Stimulated activated CD8-positive, alpha-beta memory T cell treated with anti-CD3 and anti-CD28 coated beads, Interleukin-15, amount 100 ng/mL, for 48 hours (primary cell): Measurements from ENCODE around the gene CAMTA1.

Experiments used
- DNase-seq, 2 donors: peaks; one replicate each; pipeline ENCODE4 v3.0.0-alpha.2; 2020; ENCODE audit warnings: low read depth in 2 of 2

CAMTA1 gene

DNA sequence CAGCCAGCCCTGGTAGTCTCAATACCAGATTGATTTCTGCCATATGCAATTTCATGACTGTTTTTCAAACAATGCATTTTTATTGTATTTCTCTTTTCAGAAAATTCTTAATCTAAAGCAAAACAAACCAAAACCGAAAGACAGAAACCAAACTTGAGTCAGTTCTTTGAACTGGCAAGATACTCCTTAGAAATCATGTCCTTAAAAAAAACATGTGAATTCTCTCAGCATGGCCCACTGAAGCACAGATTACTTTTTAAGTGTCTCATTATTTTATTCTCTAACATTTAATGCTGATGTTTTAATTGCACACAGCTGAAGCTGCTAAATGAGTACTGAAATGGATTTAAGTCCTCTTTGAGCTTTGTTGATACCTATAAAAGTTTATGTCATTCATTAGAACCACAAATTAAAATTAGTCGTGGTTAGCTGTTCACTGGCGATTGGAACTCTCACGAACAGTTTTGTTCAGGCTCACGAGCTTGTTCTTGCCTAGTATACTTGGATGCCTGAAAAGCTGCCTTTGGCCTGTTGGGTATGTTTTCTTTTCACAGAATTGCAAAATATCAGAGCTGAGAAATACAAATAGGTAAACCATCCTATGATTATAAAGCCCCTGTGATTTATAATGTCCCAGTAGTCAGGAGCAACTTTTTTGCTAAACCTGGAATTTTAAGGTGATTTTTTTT lies 87.5 kb downstream of the CAMTA1 start:
- DNase-seq: no peak

GRCh38 chr1:6873298-6874015 lies 88.2 kb downstream of the CAMTA1 start:
- no peak for DNase-seq

- DNase-seq: no peak
Observed at GRCh38 chr1:6874298-6874697, 89.0 kb downstream of the CAMTA1 start.

- DNase-seq: no peak
Observed at GRCh38 chr1:6880951-6881690, 95.9 kb downstream of the CAMTA1 start.

DNA sequence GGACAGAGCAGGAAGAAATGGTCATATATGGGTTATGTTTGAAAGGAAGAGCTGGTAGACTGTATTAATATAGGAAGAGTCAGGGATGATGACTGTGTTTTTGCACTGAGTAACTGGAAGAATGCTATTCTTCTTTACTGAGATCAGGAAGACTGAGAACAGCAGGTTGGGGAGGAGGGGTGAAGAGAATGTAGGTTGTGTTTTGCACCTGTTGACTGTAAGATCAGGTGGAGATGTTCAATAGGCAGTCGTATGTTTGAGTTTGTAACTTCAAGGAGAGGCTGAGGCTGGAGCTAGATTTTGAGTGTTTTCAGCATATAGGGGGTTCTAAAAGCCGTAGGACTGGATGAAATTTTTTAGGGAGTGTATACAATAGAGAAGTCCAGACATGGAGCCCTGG lies 97.2 kb downstream of the CAMTA1 start:
- DNase-seq: no peak

DNA sequence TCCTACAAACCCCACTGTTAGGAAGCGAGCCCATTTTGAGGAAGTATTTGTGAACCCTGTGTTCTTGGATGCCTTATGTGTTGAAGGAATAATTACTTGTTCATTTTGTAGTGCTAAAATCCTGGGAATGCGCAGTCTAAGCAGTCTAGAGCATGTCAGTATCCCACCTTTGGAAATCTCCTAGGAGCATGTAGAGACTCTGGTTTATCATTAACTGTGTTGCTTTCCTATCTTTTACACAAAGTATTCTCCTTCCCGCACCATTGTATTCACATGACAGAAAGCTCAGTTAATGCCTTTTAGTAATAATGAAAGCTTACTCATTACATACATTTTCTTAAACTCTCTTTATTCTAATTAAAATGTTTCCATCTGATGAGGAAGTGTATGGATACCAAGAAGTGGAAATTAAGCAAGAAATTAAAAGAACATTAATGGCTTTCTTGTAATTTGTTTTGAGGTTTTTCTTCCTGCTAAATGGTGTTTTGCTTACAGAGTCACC lies 99.4 kb downstream of the CAMTA1 start:
- DNase-seq: no peak

DNA sequence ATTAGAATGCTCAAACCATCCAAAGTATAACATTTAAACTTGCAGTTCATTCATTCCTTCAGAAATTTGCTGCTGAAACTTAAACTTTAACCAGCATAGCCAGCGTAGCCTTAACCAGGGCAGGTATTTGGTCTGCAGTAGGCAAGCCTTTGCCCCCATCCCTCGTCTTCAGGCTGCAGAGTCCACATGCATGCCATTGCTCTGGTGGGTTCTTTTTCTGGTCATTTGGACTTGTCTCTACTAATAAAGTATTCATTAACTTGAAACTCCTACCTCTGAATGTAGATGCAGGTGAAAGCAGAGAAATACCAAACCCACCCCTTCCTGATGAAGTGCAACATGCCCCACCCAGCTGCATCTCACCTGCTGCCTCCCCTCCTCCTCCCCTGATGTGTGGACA lies 100.2 kb downstream of the CAMTA1 start:
- DNase-seq: no peak

GRCh38 chr1:6886523-6886922 lies 101.3 kb downstream of the CAMTA1 start:
- DNase-seq: no peak

- no peak for DNase-seq
Observed at GRCh38 chr1:6888268-6888667, 103.0 kb downstream of the CAMTA1 start.

DNA sequence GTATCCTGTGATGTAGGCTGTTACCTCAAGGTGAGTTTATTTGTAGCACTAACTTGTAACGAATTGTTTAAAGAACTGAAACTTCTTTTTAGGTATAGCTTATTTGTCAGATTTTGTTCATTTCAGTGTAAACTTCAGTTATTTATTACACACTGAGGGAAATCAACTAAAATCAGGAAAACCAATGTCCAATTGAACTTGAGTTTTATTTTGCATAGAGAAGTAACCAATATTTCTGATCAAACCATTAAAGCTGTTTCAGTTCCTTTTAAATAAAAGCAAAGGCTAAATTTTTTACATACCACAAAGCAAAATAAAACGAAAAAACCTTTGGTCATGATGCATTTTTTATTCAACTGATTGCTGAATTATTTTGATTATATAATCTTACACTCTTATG lies 103.6 kb downstream of the CAMTA1 start:
- DNase-seq: no peak

GRCh38 chr1:6889875-6890480 lies 104.7 kb downstream of the CAMTA1 start:
- peak; percentile 4 to 7 for DNase-seq

DNA sequence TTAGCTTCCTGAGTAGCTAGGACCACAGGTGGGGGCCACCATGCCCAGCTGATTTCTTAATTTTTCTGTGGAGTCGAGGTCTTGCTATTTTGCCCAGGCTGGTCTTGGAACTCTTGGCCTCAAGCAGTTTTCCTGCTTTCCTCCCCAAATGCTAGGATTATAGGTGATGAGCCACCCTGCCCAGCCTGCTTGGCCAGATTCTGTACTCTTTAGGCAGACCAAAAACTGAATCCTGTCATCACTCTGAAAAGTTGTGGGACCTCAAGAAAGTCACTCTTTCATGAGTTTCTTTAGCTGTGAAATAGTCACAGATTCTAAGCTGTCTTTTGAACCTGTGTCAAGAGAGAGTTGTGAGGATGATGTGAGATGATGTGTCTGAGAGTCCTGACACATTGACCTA lies 105.4 kb downstream of the CAMTA1 start:
- no peak for DNase-seq

- peak in 1 of 2 donors; percentile 47 for DNase-seq
Observed at GRCh38 chr1:6891781-6892579, 106.7 kb downstream of the CAMTA1 start.

DNA sequence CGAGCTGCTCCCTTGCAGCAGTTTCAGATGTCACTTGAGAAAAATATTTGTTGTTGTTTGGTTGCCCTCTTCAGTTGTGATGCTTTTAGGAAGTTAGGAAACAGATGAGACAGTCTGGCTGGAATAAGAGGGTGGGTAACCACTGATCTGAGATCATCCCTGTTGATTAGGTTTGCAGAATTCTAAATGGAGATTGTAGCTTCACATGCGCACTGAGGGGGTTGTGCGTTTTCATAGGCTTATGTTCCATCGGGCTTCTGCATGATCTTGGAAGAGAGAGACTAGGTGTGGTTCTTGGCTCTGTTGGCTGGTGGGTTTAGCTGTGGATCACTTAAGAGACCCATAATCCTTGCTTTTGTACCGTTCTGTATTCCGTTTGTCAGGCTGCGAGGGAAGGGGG lies 108.1 kb downstream of the CAMTA1 start:
- DNase-seq: no peak

GRCh38 chr1:6897138-6897537 lies 111.9 kb downstream of the CAMTA1 start:
- DNase-seq: no peak

- no peak for DNase-seq
Observed at GRCh38 chr1:6898974-6899539, 113.8 kb downstream of the CAMTA1 start.

DNA sequence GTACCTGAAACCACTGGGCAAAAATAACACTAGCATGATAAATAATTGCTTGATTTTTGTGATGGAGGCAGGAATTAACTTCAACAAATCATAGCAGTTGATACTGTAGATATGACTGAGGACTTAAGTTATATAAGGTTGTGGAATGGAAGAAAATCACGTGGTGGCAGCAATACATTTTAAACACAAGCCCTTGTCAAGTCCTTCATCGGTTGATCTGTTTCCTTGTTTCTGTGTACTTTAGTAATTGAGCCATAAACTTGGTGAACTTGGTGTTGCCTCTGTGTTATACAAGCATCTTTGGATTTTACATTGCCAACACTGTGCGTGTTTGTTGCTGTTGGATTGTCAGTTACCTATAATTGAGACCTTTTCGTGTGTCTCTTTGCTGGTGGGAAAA lies 114.4 kb downstream of the CAMTA1 start:
- no peak for DNase-seq

- DNase-seq: no peak
Observed at GRCh38 chr1:6902153-6902552, 116.9 kb downstream of the CAMTA1 start.

GRCh38 chr1:6904476-6905170 lies 119.4 kb downstream of the CAMTA1 start:
- no peak for DNase-seq

GRCh38 chr1:6905331-6905730 lies 120.1 kb downstream of the CAMTA1 start:
- DNase-seq: no peak
